ENCODE measurements around the gene LHFPL3. TPM values are rescaled to one million over a fixed set of nuclear protein-coding genes. Genes with fewer than 3 reads are reported as not detected.

The LHFPL3 gene
- total RNA-seq, 4 donors from 2014 or later = not detected

DNA sequence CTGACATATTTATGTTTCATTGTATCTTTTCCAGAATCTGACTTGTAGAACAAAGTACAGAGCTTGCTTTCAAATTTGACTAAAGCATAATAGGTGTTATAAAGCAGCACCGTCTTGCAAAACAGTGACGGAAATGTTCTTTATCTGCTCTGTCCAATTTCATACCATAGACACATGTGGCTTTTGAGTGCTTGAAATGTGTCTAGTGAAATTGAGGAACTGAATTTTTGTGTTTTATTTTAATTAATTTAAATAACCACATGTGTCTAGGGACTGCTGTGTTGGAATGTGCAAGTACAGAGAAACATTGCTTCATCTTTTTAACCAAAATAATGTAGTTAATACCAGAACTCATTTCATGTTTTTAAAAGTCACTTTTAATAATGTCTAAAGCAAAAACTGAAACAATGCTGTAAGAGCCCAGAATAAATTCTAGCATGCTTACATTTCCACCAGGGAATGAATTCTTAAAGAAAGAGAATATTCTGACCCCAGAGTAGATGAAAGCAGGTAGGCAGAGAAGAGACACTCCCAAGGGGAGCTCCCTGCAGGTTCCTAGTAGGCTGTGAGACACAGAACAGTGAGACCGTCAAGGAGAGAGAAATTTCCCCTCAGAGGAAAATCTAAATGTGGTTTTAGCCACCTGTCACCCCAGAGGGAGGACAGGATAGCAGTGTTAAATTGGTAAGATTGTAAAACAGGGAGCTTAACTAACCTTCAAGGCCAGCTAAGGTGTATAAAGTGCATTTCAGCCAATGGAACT, 510.3 kb downstream of the LHFPL3 start:
- no peak for TF ChIP-seq POLR2A (IDR thresholded peaks at IDR 0.05)
- TF ChIP-seq, protein P1, sequence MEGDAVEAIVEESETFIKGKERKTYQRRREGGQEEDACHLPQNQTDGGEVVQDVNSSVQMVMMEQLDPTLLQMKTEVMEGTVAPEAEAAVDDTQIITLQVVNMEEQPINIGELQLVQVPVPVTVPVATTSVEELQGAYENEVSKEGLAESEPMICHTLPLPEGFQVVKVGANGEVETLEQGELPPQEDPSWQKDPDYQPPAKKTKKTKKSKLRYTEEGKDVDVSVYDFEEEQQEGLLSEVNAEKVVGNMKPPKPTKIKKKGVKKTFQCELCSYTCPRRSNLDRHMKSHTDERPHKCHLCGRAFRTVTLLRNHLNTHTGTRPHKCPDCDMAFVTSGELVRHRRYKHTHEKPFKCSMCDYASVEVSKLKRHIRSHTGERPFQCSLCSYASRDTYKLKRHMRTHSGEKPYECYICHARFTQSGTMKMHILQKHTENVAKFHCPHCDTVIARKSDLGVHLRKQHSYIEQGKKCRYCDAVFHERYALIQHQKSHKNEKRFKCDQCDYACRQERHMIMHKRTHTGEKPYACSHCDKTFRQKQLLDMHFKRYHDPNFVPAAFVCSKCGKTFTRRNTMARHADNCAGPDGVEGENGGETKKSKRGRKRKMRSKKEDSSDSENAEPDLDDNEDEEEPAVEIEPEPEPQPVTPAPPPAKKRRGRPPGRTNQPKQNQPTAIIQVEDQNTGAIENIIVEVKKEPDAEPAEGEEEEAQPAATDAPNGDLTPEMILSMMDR (IDR thresholded peaks at IDR 0.05 in 4 of 5, conservative IDR thresholded peaks at IDR 0.05 in 1 of 5) = no peak
- in situ Hi-C loops (cut with MboI; ENCODE audit: low sequenced_read_pairs in 4 of 4) = loop anchor here in 2 of 4 donors (25.0 kb wide), 1 partner anchor 601 kb away; no protein-coding TSS in a partner anchor
- no peak for ATAC-seq
- H3K4me3 ChIP-seq = no peak overlapping the region
- intact Hi-C loops (cut with DNase I; ENCODE audit: low total_unique reads) = no loop called here
- no peak for DNase-seq
- H3K27me3 ChIP-seq = no peaks in the 10 kb centered on the region
- H3K4me1 ChIP-seq = no peaks in the 10 kb centered on the region
- H3K36me3 ChIP-seq = no peaks in the 10 kb centered on the region
- H3K9me3 ChIP-seq = no peaks in the 10 kb centered on the region
- H3K27ac ChIP-seq = no peak overlapping the region

DNA sequence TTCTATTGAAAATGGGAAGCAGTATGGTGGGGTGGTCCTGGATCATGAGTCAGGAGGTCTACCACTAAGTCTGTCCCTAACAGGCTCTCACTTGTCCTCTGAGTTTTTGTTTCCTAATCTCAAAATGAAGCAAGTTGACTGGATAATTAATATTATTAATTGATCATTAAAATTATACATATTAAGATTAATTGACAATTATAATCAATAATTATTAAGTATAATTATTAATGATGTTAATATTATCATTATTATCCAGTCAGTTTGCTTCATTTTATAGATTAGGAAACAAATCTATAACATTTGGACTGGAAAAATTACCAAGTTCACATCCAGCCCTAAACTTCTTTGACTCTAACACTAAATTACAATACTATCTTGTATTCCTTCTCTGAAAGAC, 511.4 kb downstream of the LHFPL3 start:
- no peak overlapping the region for H3K4me3 ChIP-seq
- intact Hi-C loops (cut with DNase I; ENCODE audit: low total_unique reads) (no loop called here), in situ Hi-C loops (cut with MboI; ENCODE audit: low sequenced_read_pairs in 4 of 4) (loop anchor here in 3 of 4 donors (10.0 to 25.0 kb wide), 2 partner anchors 603 to 605 kb away; no protein-coding TSS in a partner anchor)
- ATAC-seq (no peak), DNase-seq (no peak)
- peaks cover 0 to 2% (median 0%) of the 10 kb centered on the region in 3 donors for H3K27me3 ChIP-seq
- no peak overlapping the region for H3K27ac ChIP-seq
- no peaks in the 10 kb centered on the region for H3K9me3 ChIP-seq
- TF ChIP-seq, protein P1 (IDR thresholded peaks at IDR 0.05 in 4 of 5, conservative IDR thresholded peaks at IDR 0.05 in 1 of 5) = no peak
- TF ChIP-seq POLR2A (IDR thresholded peaks at IDR 0.05) = no peak
- no peaks in the 10 kb centered on the region for H3K4me1 ChIP-seq
- H3K36me3 ChIP-seq = no peaks in the 10 kb centered on the region

DNA sequence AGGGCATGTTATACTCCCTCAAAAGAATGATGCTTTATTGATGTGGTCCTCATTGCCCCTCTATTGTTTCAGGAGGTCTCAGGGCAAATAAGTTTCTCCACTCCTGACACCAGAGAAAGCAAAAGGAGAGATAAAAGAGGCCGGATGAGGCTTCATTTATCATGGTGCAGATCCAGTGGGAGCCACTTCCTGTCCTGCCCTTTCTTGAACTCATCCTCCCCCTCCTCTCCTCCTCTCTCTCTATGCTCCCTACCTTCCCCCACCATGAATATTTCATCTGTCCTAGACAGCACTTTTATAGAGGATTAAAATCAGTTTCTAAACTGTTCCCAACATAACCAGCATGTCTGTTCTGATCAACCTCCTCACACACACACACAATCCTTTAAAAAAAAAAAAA, 513.4 kb downstream of the LHFPL3 start:
- Histone ChIP-seq H3K9me3 (no peaks in the 10 kb centered on the region), H3K36me3 (no peaks in the 10 kb centered on the region), H3K27ac (no peak overlapping the region), H3K4me3 (no peak overlapping the region), H3K27me3 (peaks cover 0 to 6% (median 3%) of the 10 kb centered on the region in 3 donors), H3K4me1 (no peaks in the 10 kb centered on the region)
- intact Hi-C loops (cut with DNase I; ENCODE audit: low total_unique reads) (no loop called here), in situ Hi-C loops (cut with MboI; ENCODE audit: low sequenced_read_pairs in 4 of 4) (loop anchor here in 3 of 4 donors (10.0 to 25.0 kb wide), 2 partner anchors 604 to 607 kb away; no protein-coding TSS in a partner anchor)
- no peak for ATAC-seq
- TF ChIP-seq POLR2A (IDR thresholded peaks at IDR 0.05) = no peak
- TF ChIP-seq, protein P1 (IDR thresholded peaks at IDR 0.05 in 4 of 5, conservative IDR thresholded peaks at IDR 0.05 in 1 of 5) = no peak
- DNase-seq = no peak

DNA sequence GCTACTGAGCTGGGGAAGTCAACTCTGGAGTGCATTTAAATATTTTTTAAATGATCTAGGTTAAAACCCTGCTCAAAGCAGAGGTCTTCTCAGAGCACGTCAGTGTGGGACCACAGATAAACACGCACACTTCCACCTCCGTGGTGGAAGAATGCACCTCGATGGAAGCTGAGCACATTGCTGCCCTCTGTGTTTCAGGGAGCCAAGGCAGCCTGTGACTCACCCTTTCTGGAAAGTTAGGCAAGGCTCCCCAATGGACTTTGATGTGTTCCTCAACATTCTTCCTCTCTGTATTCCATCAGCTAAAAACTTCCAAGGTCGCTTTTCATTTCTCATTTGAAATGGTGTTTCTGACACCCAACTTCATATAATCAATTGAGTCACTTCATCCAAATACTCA, 514.8 kb downstream of the LHFPL3 start:
- Histone ChIP-seq H3K36me3 (no peaks in the 10 kb centered on the region), H3K27me3 (peaks cover 0 to 6% (median 3%) of the 10 kb centered on the region in 3 donors), H3K4me1 (no peaks in the 10 kb centered on the region), H3K9me3 (no peaks in the 10 kb centered on the region), H3K4me3 (no peak overlapping the region), H3K27ac (no peak overlapping the region)
- DNase-seq (no peak), ATAC-seq (no peak)
- in situ Hi-C loops (cut with MboI; ENCODE audit: low sequenced_read_pairs in 4 of 4) = loop anchor here in 3 of 4 donors (10.0 to 25.0 kb wide), 2 partner anchors 606 to 608 kb away; no protein-coding TSS in a partner anchor
- intact Hi-C loops (cut with DNase I; ENCODE audit: low total_unique reads) = no loop called here
- TF ChIP-seq POLR2A (IDR thresholded peaks at IDR 0.05) = no peak
- TF ChIP-seq, protein P1 (IDR thresholded peaks at IDR 0.05 in 4 of 5, conservative IDR thresholded peaks at IDR 0.05 in 1 of 5) = no peak
